GM12878 (cell line): ENCODE results near the gene CYP46A1. TPM values are rescaled to one million over a fixed set of nuclear protein-coding genes. Genes with fewer than 3 reads are reported as not detected.

ENCODE experiments used
- ATAC-seq: fragments of 200-7000 bp; cut with Tn5 transposase; 3 replicates; pipeline ENCODE4 v1.9.1; 2020; ENCODE audit warnings: mild to moderate bottlenecking, moderate library complexity
- BruUV-seq: library from RNA; stranded (reverse); fragments of 400-500 nt; replicated peaks from 2 replicates; lab custom pipeline; 2021; lab: Mats Ljungman, UMichigan
- CTCF ChIA-PET: fragments of 300-600 bp; sonication (Branson Sonifier 250); formaldehyde crosslinking; extraction: SDS; loops from one replicate; lab custom pipeline; 2021; ENCODE audit warnings: inconsistent platforms; lab: Yijun Ruan, JAX
- POLR2A ChIA-PET: fragments of 350-600 bp; formaldehyde crosslinking; extraction: SDS; loops from one replicate; lab custom pipeline; 2021; ENCODE audit warnings: inconsistent platforms; lab: Charles Lee
- RAD21 ChIA-PET: fragments of 300-600 bp; sonication (Branson Sonifier 250); formaldehyde crosslinking; loops from one replicate; lab custom pipeline; 2023; ENCODE audit warnings: antibody characterized with exemption; ENCODE audit not compliant: unreplicated experiment; lab: Charles Lee
- SMC1A ChIA-PET: fragments of 300-600 bp; sonication (Branson Sonifier 250); formaldehyde crosslinking; loops from one replicate; lab custom pipeline; 2023; ENCODE audit not compliant: unreplicated experiment, uncharacterized antibody; lab: Charles Lee
- DNase-seq: peaks from one replicate; pipeline ENCODE4 v3.0.0-alpha.2; 2011; ENCODE audit warnings: low read depth, low spot score
- FAIRE-seq: peaks from 3 replicates; lab custom pipeline; 2011; peaks lifted over from hg19 to GRCh38; lab: Jason Lieb, UNC
- H2AFZ ChIP-seq: 2 replicates; pipeline ENCODE4 v1.6.0; 2011; ENCODE audit warnings: low read depth, low read length, control low read depth; ENCODE audit not compliant: control insufficient read depth
- H3K27ac ChIP-seq: 2 replicates; pipeline ENCODE4 v1.5.1; 2011; ENCODE audit warnings: control low read depth; ENCODE audit not compliant: control insufficient read depth, insufficient read depth
- H3K27me3 ChIP-seq, 2 experiments: replicated peaks in 1 of 2; 2 replicates each; pipeline versions ENCODE4 v1.6.0 to v1.6.1; 2011; ENCODE audit warnings: low read length in 1 of 2; ENCODE audit not compliant: control insufficient read depth in 2 of 2, insufficient read depth in 2 of 2
- H3K36me3 ChIP-seq, 2 experiments: 2 replicates each; pipeline ENCODE4 v1.5.1; 2011; ENCODE audit warnings: low read length in 1 of 2; ENCODE audit not compliant: control insufficient read depth in 2 of 2, insufficient read depth in 2 of 2
- H3K4me1 ChIP-seq: 2 replicates; pipeline ENCODE4 v1.6.1; 2011; ENCODE audit warnings: mild to moderate bottlenecking, low read length, moderate library complexity, mixed read lengths; ENCODE audit not compliant: control insufficient read depth, insufficient read depth
- H3K4me2 ChIP-seq: 2 replicates; pipeline ENCODE4 v1.6.0; 2011; ENCODE audit warnings: control low read depth; ENCODE audit not compliant: control insufficient read depth, insufficient read depth
- H3K4me3 ChIP-seq: fragments of 200-600 bp; sonication (generic); 2 replicates; pipeline ENCODE4 v1.5.1; 2016
- H3K79me2 ChIP-seq: 2 replicates; pipeline ENCODE4 v1.6.0; 2011; ENCODE audit warnings: low read length; ENCODE audit not compliant: control insufficient read depth, insufficient read depth
- H3K9ac ChIP-seq: 2 replicates; pipeline ENCODE4 v1.8.0; 2011; ENCODE audit warnings: low read length, control low read depth, mixed read lengths; ENCODE audit not compliant: control insufficient read depth, insufficient read depth
- H3K9me3 ChIP-seq: replicated peaks from 3 replicates; pipeline ENCODE4 v1.5.1; 2011; ENCODE audit warnings: mild to moderate bottlenecking, low read length; ENCODE audit not compliant: control insufficient read depth, insufficient read depth
- H4K20me1 ChIP-seq: 2 replicates; pipeline ENCODE4 v1.6.0; 2011; ENCODE audit not compliant: control insufficient read depth, insufficient read depth
- ATF7 ChIP-seq: fragments of 450-650 bp; IDR thresholded peaks from 2 replicates; pipeline ENCODE4 v1.6.1; 2016; ENCODE audit warnings: low read depth, mild to moderate bottlenecking
- BCLAF1 ChIP-seq: fragments of 450-650 bp; IDR thresholded peaks from 2 replicates; pipeline ENCODE4 v1.6.1; 2017; ENCODE audit warnings: antibody characterized with exemption, mild to moderate bottlenecking, moderate library complexity
- CHD2 ChIP-seq: IDR thresholded peaks from 2 replicates; pipeline ENCODE4 v1.6.1; 2011; ENCODE audit warnings: low read depth, low read length, improper control_type of control experiment, borderline replicate concordance
- JUND ChIP-seq: IDR thresholded peaks from 2 replicates; pipeline ENCODE4 v1.6.1; 2012; ENCODE audit warnings: low read depth, mild to moderate bottlenecking, low read length, improper control_type of control experiment, moderate library complexity
- NR2C1 ChIP-seq: fragments of 450-650 bp; IDR thresholded peaks from 2 replicates; pipeline ENCODE4 v1.6.1; 2017; ENCODE audit warnings: antibody characterized with exemption, mild to moderate bottlenecking, moderate library complexity
- PML ChIP-seq: IDR thresholded peaks from 2 replicates; pipeline ENCODE4 v1.6.1; 2012; ENCODE audit warnings: low read length, inconsistent platforms
- POLR2A ChIP-seq: IDR thresholded peaks from 2 replicates; pipeline ENCODE4 v1.6.1; 2011; ENCODE audit warnings: low read depth, mild to moderate bottlenecking, low read length
- POLR2AphosphoS5 ChIP-seq: IDR thresholded peaks from 2 replicates; pipeline ENCODE4 v1.6.1; 2011; ENCODE audit warnings: mild to moderate bottlenecking, low read length, inconsistent platforms
- STAT3 ChIP-seq: IDR thresholded peaks from 2 replicates; pipeline ENCODE4 v1.6.1; 2011; ENCODE audit warnings: low read depth, low read length, improper control_type of control experiment
- TBL1XR1 ChIP-seq: IDR thresholded peaks from 2 replicates; pipeline ENCODE4 v1.6.1; 2012; ENCODE audit warnings: low read depth, low read length, improper control_type of control experiment
- USF2 ChIP-seq: IDR thresholded peaks from 2 replicates; pipeline ENCODE4 v1.6.1; 2011; ENCODE audit warnings: low read depth, low read length, improper control_type of control experiment, borderline replicate concordance
- YY1 ChIP-seq: IDR thresholded peaks from 2 replicates; pipeline ENCODE4 v1.6.1; 2011; ENCODE audit warnings: low read depth, mild to moderate bottlenecking, low read length
- ZBTB33 ChIP-seq: fragments of 450-650 bp; IDR thresholded peaks from 2 replicates; pipeline ENCODE4 v1.6.1; 2017; ENCODE audit warnings: mild to moderate bottlenecking
- ZNF217 ChIP-seq: fragments of 450-650 bp; IDR thresholded peaks from 2 replicates; pipeline ENCODE4 v1.6.1; 2017; ENCODE audit warnings: antibody characterized with exemption, mild to moderate bottlenecking
- ZNF24 ChIP-seq: fragments of 450-650 bp; IDR thresholded peaks from 2 replicates; pipeline ENCODE4 v1.6.1; 2017; ENCODE audit warnings: antibody characterized with exemption, mild to moderate bottlenecking
- ZNF274 ChIP-seq: IDR thresholded peaks from one replicate; pipeline ENCODE4 v1.8.0; 2011; ENCODE audit not compliant: insufficient read length, insufficient read depth
- WGBS: methylation state at CpG from one replicate; pipeline ENCODE4 v1.1.6; 2016; ENCODE audit warnings: low lambda C conversion rate; ENCODE audit not compliant: insufficient replicate concordance, insufficient coverage; ENCODE audit errors: missing lambda C conversion rate; 5-methylcytosine and 5-hydroxymethylcytosine counted together
- in situ Hi-C: fragments of 300-500 bp; cut with MboI; formaldehyde crosslinking; loops from 9 replicates; pipeline ENCODE4 v1.14.3; 2018; ENCODE audit warnings: mixed read lengths
- intact Hi-C: fragments of 100-400 bp; cut with micrococcal nuclease; formaldehyde crosslinking; loops from one replicate; pipeline ENCODE4 v1.14.2; 2022; ENCODE audit not compliant: unreplicated experiment
- polyA plus RNA-seq, 11 experiments: library from polyadenylated mRNA; depleted of rRNA in 4 of 11; unstranded in 6 of 11; stranded (reverse) in 5 of 11; fragments of >200 nt; fragmentation: Nextera tagmentation in 4 of 11; fragmentation: Illumina TruSeq in 1 of 11; extraction: Ambion mirVana in 4 of 11; extraction: Trizol in 1 of 11; gene quantifications; 1 replicate in 1 of 11; 2 replicates in 10 of 11; pipeline versions ENCODE4 v1.2.1 to v1.2.3, GENCODE V29; 2011 to 2016; ENCODE audit warnings: inconsistent platforms in 2 of 11, missing spikeins in 2 of 11, low read depth in 1 of 11
- total RNA-seq, 4 experiments: library from RNA; depleted of rRNA in 3 of 4; stranded (reverse); fragments of >200 nt in 3 of 4; fragmentation: Illumina TruSeq in 1 of 4; extraction: Trizol in 1 of 4; gene quantifications; 2 replicates each; pipeline versions ENCODE4 v1.2.1 to v1.2.3, GENCODE V29; 2013 to 2021
- TF ChIP-seq, protein P1 (sequence below): fragments of 450-650 bp; IDR thresholded peaks from 2 replicates; pipeline ENCODE4 v1.6.1; 2018; ENCODE audit warnings: borderline replicate concordance, mild to moderate bottlenecking; ENCODE audit not compliant: partially characterized antibody

CYP46A1 gene
- total and polyA plus RNA-seq, 10 of the 15 experiments (the other 5 are each of a cell fraction or from before 2014, with no cell fraction given), result 0.04 to 0.11 TPM; not detected in 8

- Histone ChIP-seq H3K79me2 (no peaks in the 10 kb centered on the region), H3K4me3 (no peak overlapping the region), H3K4me1 (no peaks in the 10 kb centered on the region), H3K4me2 (no peak overlapping the region), H2AFZ (no peak overlapping the region), H4K20me1 (no peaks in the 10 kb centered on the region), H3K27me3 (no peaks in the 10 kb centered on the region; a peak in 1 of 4 replicates), H3K36me3 (no peaks in the 10 kb centered on the region), H3K9ac (no peak overlapping the region), H3K27ac (no peak overlapping the region), H3K9me3 (no peaks in the 10 kb centered on the region; the same call in 2 of the 3 replicates)
- DNase-seq (no peak), ATAC-seq (no peak), FAIRE-seq (no peak)
- BruUV-seq, result no TSS peak
- RAD21 ChIA-PET, result no interaction called here
- intact Hi-C loops, result no loop called here
- in situ Hi-C loops, result no loop called here
- SMC1A ChIA-PET, result no interaction called here
- POLR2A ChIA-PET, result no interaction called here
- CTCF ChIA-PET, result no interaction called here
- WGBS, result 44% methylated on average over 7 of the region's 9 CpGs
- no peak for TF ChIP-seq JUND
- TF ChIP-seq USF2, result no peak
- TF ChIP-seq ZNF274, result no peak
- TF ChIP-seq ZNF217, result no peak
- TF ChIP-seq CHD2, result no peak
- TF ChIP-seq POLR2AphosphoS5, result no peak
- TF ChIP-seq TBL1XR1, result no peak
- no peak for TF ChIP-seq BCLAF1
- no peak for TF ChIP-seq YY1
- TF ChIP-seq NR2C1, result no peak
- no peak for TF ChIP-seq POLR2A
- TF ChIP-seq ATF7, result no peak
- TF ChIP-seq ZNF24, result no peak
- no peak for TF ChIP-seq STAT3
- no peak for TF ChIP-seq ZBTB33
- TF ChIP-seq, protein P1, sequence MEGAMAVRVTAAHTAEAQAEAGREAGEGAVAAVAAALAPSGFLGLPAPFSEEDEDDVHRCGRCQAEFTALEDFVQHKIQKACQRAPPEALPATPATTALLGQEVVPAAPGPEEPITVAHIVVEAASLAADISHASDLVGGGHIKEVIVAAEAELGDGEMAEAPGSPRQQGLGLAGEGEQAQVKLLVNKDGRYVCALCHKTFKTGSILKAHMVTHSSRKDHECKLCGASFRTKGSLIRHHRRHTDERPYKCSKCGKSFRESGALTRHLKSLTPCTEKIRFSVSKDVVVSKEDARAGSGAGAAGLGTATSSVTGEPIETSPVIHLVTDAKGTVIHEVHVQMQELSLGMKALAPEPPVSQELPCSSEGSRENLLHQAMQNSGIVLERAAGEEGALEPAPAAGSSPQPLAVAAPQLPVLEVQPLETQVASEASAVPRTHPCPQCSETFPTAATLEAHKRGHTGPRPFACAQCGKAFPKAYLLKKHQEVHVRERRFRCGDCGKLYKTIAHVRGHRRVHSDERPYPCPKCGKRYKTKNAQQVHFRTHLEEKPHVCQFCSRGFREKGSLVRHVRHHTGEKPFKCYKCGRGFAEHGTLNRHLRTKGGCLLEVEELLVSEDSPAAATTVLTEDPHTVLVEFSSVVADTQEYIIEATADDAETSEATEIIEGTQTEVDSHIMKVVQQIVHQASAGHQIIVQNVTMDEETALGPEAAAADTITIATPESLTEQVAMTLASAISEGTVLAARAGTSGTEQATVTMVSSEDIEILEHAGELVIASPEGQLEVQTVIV, result no peak
- no peak for TF ChIP-seq PML
Observed at GRCh38 chr14:99650189-99650588, 33.9 kb upstream of the CYP46A1 start.
